ENCODE results near the gene NOXO1.

Gene NOXO1

DNA sequence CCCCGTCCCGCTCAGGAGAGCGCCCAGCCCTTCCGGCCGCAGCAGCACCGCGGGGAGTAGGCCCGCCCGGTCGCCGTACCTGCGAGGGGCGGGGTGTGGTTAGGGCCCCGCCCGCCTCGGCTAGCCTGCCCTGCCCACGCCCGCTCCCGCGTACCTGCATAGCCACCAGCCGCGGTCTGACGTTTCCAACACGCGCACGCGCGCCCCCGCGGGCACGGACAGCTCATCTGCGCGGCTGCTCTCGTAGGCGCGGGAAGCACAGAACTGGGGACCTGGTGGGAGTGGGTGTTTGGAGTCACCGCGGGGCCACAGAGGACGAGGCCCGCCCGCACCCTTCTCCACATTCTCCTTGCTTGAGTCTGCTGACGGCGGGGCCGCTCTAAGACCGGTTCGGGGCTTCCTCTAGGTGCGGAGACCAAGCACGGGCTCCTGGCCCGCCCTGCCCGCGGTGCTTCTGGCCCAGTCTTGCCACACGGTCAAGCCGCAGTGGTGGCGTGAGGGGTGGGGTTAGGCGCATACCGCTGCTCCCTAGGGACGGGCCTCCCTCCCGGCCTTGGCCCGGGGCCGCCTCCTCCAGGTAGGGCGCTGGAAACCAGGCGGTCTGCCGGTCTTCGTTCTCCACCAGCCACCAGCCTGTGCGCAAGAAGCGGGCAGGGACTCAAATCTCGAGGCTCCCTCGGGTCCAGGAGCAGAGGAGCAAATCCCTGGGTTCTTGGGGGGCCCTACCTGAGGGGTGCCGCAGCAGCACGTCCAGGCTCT is 1.8 kb downstream of the NOXO1 start:
- DNase-seq (ENCODE audit: low spot score): no peak

DNA sequence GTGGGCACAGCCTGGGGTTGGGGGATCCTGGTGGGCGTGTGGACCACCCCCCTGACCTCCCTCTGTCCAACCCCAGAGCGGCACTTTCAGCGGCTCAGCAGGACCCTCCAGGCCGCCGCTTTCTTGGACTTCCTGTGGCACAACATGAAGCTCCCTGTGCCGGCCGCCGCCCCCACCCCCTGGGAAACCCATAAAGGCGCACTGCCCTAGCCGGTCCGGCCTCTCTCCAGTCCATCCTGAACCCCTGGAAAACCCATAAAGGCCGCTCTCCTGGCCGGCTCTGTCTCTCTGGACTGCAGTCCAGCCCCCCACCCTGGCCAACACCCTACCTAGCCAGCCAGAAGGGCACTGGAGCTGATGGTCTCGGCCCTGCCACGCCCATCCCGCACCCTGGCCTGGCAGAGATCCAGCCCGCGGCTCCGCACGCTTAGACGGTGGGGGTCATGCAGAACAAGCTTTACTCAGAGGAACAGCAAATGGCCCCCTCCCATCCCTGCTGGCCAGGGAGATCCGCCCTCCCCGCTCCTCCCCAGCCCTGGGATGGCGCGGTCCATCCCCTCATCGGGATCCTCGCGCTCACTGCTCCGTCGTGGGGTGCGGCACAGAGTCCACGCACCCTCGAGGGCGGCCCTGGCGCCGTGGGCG is 2.7 kb downstream of the NOXO1 start:
- DNase-seq (ENCODE audit: low spot score): no peak

DNA sequence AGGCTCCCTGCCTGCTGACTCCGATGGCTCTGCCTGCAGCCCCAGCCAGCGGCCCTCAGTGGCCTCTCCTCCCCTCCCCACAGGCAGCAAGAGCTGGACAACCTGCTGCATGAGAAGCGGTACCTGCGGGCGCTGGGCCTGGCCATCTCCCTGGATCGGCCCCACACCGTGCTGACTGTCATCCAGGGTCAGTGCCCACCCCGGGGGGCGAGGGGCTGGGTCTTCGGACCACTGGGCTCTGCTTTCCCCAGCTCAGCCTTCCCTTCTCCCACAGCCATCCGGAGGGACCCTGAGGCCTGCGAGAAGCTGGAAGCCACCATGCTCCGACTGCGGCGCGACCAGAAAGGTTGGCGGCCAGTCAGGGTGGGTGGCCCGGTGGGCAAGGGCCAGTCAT is 3.4 kb downstream of the NOXO1 start:
- no peak for DNase-seq (ENCODE audit: low spot score)

- no peak for DNase-seq (ENCODE audit: low spot score)
Observed at GRCh38 chr16:1976951-1977874, 4.1 kb downstream of the NOXO1 start.

- no peak for DNase-seq (ENCODE audit: low spot score)
Observed at GRCh38 chr16:1976216-1976520, 5.1 kb downstream of the NOXO1 start.

DNA sequence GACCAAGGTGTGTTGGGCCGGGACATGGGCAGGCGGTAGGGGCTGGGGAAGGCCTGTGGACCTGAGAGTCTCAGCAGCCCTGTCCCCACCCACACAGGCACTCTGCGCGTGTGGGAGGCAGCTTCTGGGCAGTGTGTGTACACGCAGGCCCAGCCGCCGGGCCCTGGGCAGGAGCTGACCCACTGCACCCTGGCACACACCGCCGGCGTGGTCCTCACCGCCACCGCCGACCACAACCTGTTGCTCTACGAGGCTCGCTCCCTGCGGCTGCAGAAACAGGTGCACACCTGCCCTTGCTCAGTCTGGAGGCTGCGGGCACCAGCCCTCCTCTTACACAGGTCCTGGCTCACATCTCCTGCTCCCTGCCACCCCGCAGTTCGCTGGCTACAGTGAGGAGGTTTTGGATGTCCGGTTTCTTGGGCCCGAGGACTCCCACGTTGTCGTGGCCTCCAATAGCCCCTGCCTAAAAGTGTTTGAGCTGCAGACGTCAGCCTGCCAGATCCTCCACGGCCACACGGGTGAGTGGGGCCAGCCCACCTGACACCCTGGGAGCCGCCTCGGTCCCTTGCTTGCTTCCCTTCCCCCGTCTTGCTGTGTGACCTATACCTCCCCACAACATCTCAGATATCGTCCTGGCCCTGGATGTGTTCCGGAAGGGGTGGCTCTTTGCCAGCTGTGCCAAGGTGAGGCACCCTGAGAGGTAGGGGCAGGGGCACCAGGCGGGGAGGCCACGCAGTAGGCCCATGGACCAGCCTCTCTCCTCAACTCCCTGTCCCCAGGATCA is 5.6 kb downstream of the NOXO1 start:
- no peak for DNase-seq (ENCODE audit: low spot score)

DNA sequence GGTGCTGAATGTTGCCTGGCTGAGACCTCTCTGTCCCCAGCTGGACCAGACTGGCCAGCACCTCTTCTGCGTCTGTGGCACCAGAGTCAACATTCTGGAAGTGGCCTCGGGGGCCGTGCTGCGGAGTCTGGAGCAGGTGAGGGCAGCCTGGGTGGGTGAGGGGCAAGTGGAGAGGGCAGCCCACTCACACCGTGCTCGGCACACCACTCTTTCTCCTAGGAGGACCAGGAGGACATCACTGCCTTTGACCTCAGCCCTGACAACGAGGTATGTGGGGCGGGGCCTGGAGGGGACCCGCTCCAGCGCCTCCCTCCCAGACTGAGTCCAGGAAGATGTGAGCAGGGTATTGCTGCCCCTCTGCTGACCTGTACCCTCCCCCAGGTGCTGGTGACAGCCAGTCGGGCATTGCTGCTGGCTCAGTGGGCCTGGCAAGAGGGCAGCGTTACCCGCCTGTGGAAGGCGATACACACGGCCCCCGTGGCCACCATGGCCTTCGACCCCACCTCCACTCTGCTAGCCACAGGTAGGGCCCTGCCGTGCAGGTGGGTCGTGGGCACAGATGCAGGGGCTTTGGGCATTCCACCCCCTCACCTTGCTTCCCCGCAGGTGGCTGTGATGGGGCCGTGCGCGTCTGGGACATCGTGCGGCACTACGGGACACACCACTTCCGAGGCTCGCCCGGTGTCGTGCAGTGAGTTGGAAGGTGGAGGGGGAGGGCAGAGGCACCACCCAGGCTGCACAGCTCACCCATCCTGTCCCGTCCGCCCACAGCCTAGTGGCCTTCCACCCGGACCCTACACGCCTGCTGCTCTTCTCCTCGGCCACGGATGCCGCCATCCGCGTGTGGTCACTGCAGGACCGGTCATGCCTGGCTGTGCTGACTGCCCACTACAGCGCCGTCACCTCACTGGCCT is 6.9 kb downstream of the NOXO1 start:
- DNase-seq (ENCODE audit: low spot score): no peak

DNA sequence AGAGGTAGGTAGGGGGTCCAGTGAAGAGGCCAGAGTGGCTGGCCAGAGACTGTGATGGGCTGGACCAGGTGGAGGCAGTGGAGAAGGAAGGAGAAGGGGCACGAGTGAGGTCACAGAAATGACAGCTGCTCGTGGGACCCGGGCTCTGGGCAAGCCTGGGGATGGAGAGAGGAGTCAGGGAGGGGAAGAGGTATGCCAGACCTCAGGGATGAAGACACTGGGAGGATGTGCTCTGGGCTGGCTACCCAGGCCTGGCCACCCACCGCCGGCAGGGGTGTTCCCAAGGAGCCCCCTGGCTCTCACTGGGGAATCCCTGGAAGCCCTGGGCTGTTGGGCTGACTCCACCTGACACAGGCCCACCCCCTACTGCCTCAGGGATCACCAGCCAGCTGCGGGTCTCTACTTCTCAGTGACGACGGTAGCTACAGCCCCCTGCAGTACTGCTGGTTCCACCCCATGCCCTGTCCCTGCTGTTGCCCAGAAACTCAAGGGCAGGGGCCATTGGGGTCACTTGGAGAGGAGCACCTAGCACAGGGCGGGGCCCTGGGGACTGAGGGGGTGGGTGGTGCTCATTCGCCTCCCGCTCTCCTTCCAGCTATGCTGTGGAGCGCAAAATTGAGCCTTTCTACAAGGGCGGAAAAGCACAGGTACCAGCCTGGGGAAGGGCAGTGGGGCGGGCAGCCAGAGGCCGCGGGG is 7.7 kb downstream of the NOXO1 start:
- DNase-seq (ENCODE audit: low spot score): no peak

DNA sequence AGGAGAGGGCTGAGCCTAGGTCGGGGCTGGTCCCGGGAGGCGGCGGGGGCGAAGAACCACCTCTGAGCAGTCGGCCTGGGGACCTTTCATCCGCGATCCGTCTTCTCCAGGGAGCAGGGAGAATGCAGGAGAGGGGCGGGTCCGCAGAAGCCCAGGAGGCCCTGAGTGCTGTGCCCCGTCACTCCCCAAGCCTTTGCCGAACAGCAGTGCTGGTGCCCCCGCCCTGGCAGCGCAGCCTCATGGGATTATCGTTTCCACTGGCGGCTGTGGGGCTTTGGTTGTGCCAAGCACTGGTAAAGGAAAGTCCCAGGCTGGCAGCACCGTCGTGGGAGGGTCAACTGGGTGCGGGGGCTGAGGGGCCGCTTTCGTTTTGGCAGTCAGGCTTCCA is 8.8 kb downstream of the NOXO1 start:
- DNase-seq (ENCODE audit: low spot score): peak; percentile 58

DNA sequence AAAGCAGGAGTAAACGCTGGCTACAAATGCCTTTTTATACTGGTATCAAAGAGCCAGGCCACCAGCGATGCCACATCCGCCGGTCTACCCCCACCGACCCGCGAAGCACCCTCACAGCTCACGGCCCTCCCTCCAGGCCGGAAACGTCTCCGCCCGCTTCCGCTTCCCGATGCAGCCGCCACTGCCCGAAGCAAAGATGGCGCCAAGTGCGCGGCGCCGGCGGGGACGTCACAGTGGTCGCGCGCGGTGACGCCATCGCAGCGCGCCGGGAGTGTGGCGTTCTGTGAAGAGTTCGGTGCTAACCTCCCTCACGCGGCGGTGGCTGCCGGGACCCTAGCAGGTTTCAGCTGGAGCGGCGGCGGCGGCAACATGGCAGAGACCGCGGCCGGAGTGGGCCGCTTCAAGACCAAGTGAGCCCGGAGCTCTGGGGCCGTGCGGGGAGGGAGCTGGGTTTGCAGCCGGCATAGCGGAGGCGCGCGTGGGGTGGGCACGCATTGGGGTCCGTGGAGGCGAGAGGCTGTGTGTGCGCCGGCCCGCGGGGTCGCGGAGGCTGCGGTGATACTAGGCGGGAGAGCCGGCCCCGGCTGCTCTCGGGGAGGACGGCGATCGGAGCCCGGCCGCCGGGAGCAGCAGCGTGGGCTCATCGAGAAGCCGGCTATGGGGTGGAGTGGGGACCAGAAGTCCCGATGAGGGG is 9.3 kb downstream of the NOXO1 start, which contains the start of gene TBL3:
TBL3 (plus strand) TSS at position 258 of the 694 bp plus-strand sequence; CDS start at position 370, 112 bp downstream.
- DNase-seq (ENCODE audit: low spot score): peak; percentile 97

DNA sequence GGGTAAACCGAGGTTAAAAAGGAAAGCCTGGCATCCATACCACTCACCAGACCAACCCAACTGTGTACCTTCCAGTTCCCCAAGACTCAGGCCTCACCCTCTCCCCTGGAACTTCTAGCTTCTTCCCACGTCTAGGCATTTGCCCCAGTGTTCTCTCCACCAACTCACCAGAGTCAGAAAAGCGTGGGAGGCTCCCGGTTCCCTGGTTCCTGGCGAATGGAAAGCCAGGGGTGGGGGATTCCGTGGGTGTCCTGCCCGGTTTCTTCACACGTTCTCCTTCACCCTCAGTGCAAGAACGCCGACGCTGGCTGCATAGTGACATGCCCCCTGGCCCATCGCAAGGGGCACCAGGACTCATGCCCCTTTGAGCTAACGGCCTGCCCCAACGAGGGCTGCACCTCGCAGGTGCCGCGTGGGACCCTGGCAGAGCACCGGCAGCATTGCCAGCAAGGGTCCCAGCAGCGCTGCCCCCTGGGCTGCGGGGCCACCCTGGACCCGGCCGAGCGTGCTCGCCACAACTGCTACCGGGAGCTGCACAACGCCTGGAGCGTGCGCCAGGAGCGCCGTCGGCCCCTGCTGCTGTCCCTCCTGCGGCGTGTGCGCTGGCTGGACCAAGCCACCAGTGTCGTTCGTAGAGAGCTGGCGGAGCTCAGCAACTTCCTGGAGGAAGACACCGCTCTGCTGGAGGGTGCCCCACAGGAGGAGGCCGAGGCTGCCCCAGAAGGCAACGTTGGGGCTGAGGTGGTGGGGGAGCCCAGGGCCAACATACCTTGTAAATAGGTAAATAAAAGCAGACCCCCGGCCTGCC is 12.9 kb downstream of the NOXO1 start:
- no peak for DNase-seq (ENCODE audit: low spot score)

- no peak for DNase-seq (ENCODE audit: low spot score)
Observed at GRCh38 chr16:1966460-1966859, 14.8 kb downstream of the NOXO1 start, which contains the start of gene RNF151. TSS of gene RNF151 (plus strand) at chr16:1966856. CDS start at chr16:1966882, 26 bp downstream.

- DNase-seq (ENCODE audit: low spot score): no peak
Observed at GRCh38 chr16:1965396-1966001, 15.8 kb downstream of the NOXO1 start.

DNA sequence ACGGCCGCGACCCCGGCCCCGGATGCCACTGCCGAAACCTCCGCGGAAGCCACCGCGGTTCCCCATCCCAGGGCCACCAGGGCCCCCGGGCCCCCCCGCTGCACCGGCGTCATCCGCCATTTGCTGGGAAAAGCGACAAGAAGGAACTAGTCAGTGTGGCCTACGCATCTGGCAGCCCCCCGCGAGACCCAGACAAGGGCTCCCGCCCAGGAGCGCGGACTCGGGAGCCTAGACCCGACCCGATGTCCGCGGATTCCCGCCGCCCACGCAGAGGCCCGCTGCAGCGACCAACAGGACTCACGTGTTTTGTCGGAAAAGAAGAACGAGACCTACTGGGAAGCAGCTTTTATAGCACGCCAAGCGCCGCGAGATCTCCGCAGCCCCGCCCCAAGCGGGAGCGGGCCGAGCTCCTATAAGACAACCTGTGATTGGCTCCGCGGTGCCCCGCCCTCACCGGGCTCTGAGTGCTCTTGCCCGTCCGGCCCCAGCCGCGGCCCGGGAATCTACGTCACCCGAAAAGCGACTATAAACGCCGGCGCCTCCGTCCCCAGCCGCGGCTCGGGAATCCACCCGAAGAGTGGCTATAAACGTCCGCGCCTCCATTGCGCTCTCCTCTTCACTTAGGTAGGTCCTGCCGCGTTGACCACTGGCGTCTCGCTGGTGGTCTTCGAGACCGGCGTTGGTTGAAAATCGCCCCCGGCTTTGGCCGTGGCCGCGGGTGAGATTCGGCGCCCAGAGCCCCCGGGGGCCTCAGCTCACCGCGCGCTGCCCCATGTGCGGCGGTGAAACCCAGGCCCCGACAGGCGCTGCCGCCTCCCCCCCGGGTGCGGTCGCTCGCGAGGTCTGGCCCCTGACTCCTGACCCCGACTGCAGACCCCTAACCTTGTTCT is 16.5 kb downstream of the NOXO1 start, which contains the start of gene RPS2:
RPS2 (minus strand) TSS at position 321 of the 890 bp plus-strand sequence; CDS start at position 120, 201 bp downstream.
- peak; percentile 100 for DNase-seq (ENCODE audit: low spot score)

DNA sequence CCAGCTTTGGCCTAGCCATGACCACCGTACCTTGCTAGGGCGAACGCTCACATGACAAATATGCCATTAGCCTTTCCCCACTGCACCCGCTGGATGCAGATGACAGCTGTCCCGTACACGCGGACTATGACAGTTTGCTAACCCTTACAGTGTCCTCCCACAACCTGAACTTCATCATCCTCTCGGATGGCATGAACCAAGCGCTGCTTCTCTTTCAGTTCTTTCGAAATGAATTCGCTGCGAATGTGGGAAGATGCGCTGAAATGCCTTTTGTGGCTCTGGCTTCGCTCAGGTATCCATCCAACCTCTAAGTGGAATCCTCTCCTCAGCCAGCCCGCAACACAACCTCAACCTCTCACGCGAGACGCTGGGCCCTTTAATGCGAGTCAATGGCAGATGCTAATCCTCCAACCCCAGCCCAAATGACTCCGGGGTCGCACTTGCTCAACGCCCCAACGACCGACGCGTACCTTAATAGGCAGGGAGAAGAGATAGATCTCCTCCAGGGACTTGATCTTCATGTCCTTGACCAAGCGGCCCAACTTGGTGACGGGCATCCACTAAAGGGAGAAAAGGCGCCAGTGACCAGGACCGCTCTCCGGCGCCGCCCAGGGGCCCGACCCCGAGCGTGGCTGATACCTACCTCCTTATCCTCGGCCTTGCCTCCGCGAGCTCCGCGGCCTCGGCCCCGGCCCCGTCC is 17.3 kb downstream of the NOXO1 start:
- DNase-seq (ENCODE audit: low spot score): no peak
